Loucy (cell line): ENCODE results near the gene SOCS6.

Experiments
- H2AFZ ChIP-seq: fragments of 200-600 bp; sonication (generic); 2 replicates; pipeline ENCODE4 v1.6.0; 2016; ENCODE audit warnings: antibody characterized with exemption, mild to moderate bottlenecking, low read length, moderate library complexity
- H3F3A ChIP-seq: fragments of 200-600 bp; 2 replicates; pipeline ENCODE4 v1.6.0; 2016; ENCODE audit warnings: antibody characterized with exemption, low read depth, mild to moderate bottlenecking
- H3K27me3 ChIP-seq: fragments of 200-600 bp; sonication (generic); 2 replicates; pipeline ENCODE4 v1.6.1; 2014; ENCODE audit warnings: low read length, mild to moderate bottlenecking; ENCODE audit not compliant: insufficient read depth, poor library complexity, severe bottlenecking
- H3K36me3 ChIP-seq: fragments of 200-600 bp; sonication (generic); 2 replicates; pipeline ENCODE4 v1.6.1; 2016; ENCODE audit warnings: low read length; ENCODE audit not compliant: insufficient read depth
- H3K4me1 ChIP-seq: fragments of 200-600 bp; sonication (generic); 2 replicates; pipeline ENCODE4 v1.5.1; 2014; ENCODE audit warnings: low read length, mild to moderate bottlenecking; ENCODE audit not compliant: insufficient read depth, poor library complexity, severe bottlenecking
- H3K4me2 ChIP-seq: fragments of 200-600 bp; sonication (generic); 2 replicates; pipeline ENCODE4 v1.6.0; 2014; ENCODE audit warnings: antibody characterized with exemption, low read length, low read depth, mild to moderate bottlenecking; ENCODE audit not compliant: poor library complexity, severe bottlenecking
- H3K4me3 ChIP-seq: fragments of 200-600 bp; sonication (generic); 2 replicates; pipeline ENCODE4 v1.5.1; 2014; ENCODE audit warnings: low read length, mild to moderate bottlenecking, mixed read lengths; ENCODE audit not compliant: poor library complexity, severe bottlenecking
- H3K79me2 ChIP-seq: fragments of 200-600 bp; sonication (generic); 2 replicates; pipeline ENCODE4 v1.6.1; 2014; ENCODE audit warnings: low read length; ENCODE audit not compliant: insufficient read depth
- H3K9ac ChIP-seq: fragments of 200-600 bp; sonication (generic); 2 replicates; pipeline ENCODE4 v1.6.0; 2014; ENCODE audit warnings: mild to moderate bottlenecking, low read depth, low read length, moderate library complexity; ENCODE audit not compliant: poor library complexity, severe bottlenecking
- H3K9me2 ChIP-seq: fragments of 200-600 bp; sonication (generic); replicated peaks from 2 replicates; pipeline ENCODE4 v1.6.1; 2016; ENCODE audit warnings: low read depth, low read length, mixed read lengths
- H3K9me3 ChIP-seq: fragments of 200-600 bp; sonication (generic); 2 replicates; pipeline ENCODE4 v1.6.1; 2014; ENCODE audit warnings: mild to moderate bottlenecking, antibody characterized with exemption, low read length, low read depth; ENCODE audit not compliant: insufficient read depth
- H4K20me1 ChIP-seq: fragments of 200-600 bp; sonication (generic); 2 replicates; pipeline ENCODE4 v1.6.0; 2014; ENCODE audit warnings: antibody characterized with exemption, low read length, mild to moderate bottlenecking; ENCODE audit not compliant: insufficient read depth, poor library complexity, severe bottlenecking
- CTCF ChIP-seq: fragments of 200-600 bp; sonication (generic); conservative IDR thresholded peaks from 2 replicates; pipeline ENCODE4 v1.5.1; 2014; ENCODE audit warnings: mild to moderate bottlenecking, antibody characterized with exemption, low read length
- EZH2phosphoT487 ChIP-seq: fragments of 200-600 bp; IDR thresholded peaks from 2 replicates; pipeline ENCODE4 v1.6.1; 2018; ENCODE audit warnings: antibody characterized with exemption, mild to moderate bottlenecking, moderate library complexity, borderline replicate concordance

SOCS6 gene

GRCh38 chr18:70308555-70309294 lies 19.9 kb downstream of the SOCS6 start:
- Histone ChIP-seq H3K4me1 (no peaks in the 10 kb centered on the region), H3K9me2 (no peaks in the 10 kb centered on the region), H2AFZ (no peak overlapping the region), H3K36me3 (no peaks in the 10 kb centered on the region), H3K4me3 (no peak overlapping the region), H3K9ac (no peak overlapping the region), H3F3A (no peaks in the 10 kb centered on the region), H3K79me2 (no peaks in the 10 kb centered on the region), H3K9me3 (no peaks in the 10 kb centered on the region), H3K27me3 (no peaks in the 10 kb centered on the region), H3K4me2 (no peak overlapping the region), H4K20me1 (no peaks in the 10 kb centered on the region)
- TF ChIP-seq CTCF (no peak), EZH2phosphoT487 (no peak)

GRCh38 chr18:70310560-70311320 lies 21.9 kb downstream of the SOCS6 start:
- no peaks in the 10 kb centered on the region for H3K9me2 ChIP-seq
- no peaks in the 10 kb centered on the region for H3K9me3 ChIP-seq
- H3F3A ChIP-seq = no peaks in the 10 kb centered on the region
- H3K4me2 ChIP-seq = no peak overlapping the region
- no peak for TF ChIP-seq EZH2phosphoT487
- no peak for TF ChIP-seq CTCF
- H2AFZ ChIP-seq = no peak overlapping the region
- no peak overlapping the region for H3K9ac ChIP-seq
- H3K79me2 ChIP-seq = no peaks in the 10 kb centered on the region
- no peaks in the 10 kb centered on the region for H3K4me1 ChIP-seq
- H3K36me3 ChIP-seq = no peaks in the 10 kb centered on the region
- H4K20me1 ChIP-seq = no peaks in the 10 kb centered on the region
- no peak overlapping the region for H3K4me3 ChIP-seq
- H3K27me3 ChIP-seq = no peaks in the 10 kb centered on the region

- Histone ChIP-seq H3K4me3 (no peak overlapping the region), H3K4me1 (no peaks in the 10 kb centered on the region), H3K9me2 (no peaks in the 10 kb centered on the region), H2AFZ (no peak overlapping the region), H3K9me3 (no peaks in the 10 kb centered on the region), H3K79me2 (no peaks in the 10 kb centered on the region), H4K20me1 (no peaks in the 10 kb centered on the region), H3K27me3 (no peaks in the 10 kb centered on the region), H3K36me3 (no peaks in the 10 kb centered on the region), H3K4me2 (no peak overlapping the region), H3F3A (no peaks in the 10 kb centered on the region), H3K9ac (no peak overlapping the region)
- TF ChIP-seq CTCF = no peak
- no peak for TF ChIP-seq EZH2phosphoT487
Measured at GRCh38 chr18:70311726-70312125, 22.9 kb downstream of the SOCS6 start.
